HG02884 (cell line): ENCODE data around the gene PRAMEF17.
"Not testable (repeated sequence)": the region's sequence is repeated elsewhere in the genome, so short reads cannot be mapped to it uniquely, and the experiment has no call there.

Experiments
- ATAC-seq: cut with Tn5 transposase; IDR thresholded peaks from one replicate; pipeline ENCODE4 v1.9.1; 2021; ENCODE audit warnings: mild to moderate bottlenecking, moderate library complexity; ENCODE audit not compliant: unreplicated experiment

Gene PRAMEF17

DNA sequence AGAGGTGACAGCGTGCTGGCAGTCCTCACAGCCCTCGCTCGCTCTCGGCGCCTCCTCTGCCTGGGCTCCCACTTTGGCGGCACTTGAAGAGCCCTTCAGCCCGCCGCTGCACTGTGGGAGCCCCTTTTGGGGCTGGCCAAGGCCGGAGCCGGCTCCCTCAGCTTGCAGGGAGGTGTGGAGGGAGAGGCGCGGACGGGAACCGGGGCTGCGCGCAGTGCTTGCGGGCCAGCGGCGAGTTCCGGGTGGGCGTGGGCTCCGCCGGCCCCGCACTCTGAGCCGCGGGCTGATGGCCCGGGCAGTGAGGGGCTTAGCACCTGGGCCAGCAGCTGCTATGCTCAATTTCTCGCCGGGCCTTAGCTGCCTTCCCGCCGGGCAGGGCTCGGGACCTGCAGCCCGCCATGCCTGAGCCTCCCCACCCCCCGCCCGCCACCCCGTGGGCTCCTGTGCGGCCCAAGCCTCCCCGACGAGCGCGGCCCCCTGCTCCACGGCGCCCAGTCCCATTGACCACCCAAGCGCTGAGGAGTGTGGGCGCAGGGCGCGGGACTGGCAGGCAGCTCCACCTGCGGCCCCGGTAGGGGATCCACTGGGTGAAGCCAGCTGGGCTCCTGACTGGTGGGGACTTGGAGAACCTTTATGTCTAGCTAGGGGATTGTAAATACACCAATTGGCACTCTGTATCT, 49.8 kb downstream of the PRAMEF17 start:
- ATAC-seq, result not testable (repeated sequence)
